HepG2 (cell line): Measurements from ENCODE around the gene DNLZ. TPM values are rescaled to one million over a fixed set of nuclear protein-coding genes. Genes with fewer than 3 reads are reported as not detected.

Experiments used
- ATAC-seq: fragments of 200-7000 bp; cut with Tn5 transposase; 3 replicates; pipeline ENCODE4 v1.9.1; 2020; ENCODE audit warnings: mild to moderate bottlenecking, moderate library complexity
- BruUV-seq: library from RNA; stranded (reverse); fragments of 400-500 nt; replicated peaks from 2 replicates; lab custom pipeline; 2021; lab: Mats Ljungman, UMichigan
- CTCF ChIA-PET: fragments of 300-600 bp; formaldehyde crosslinking; extraction: SDS; loops from one replicate; lab custom pipeline; 2021; ENCODE audit warnings: low total read pairs, inconsistent platforms, low intra/inter-chr PET ratio; lab: Yijun Ruan, JAX
- POLR2A ChIA-PET: fragments of 350-600 bp; sonication (Branson Sonifier 250); formaldehyde crosslinking; loops from one replicate; lab custom pipeline; 2020; ENCODE audit warnings: antibody characterized with exemption, inconsistent platforms; lab: Yijun Ruan, JAX
- DNase-seq: peaks from one replicate; pipeline ENCODE4 v3.0.0-alpha.2; 2015; ENCODE audit warnings: low spot score
- FAIRE-seq: peaks from 3 replicates; lab custom pipeline; 2011; peaks lifted over from hg19 to GRCh38; lab: Jason Lieb, UNC
- H2AFZ ChIP-seq: one replicate; pipeline ENCODE4 v1.6.1; 2011; ENCODE audit warnings: low read length, inconsistent platforms
- H3K27ac ChIP-seq: fragments of 300-600 bp; 3 replicates; pipeline ENCODE4 v1.8.0; 2011; ENCODE audit warnings: mixed run types, mild to moderate bottlenecking, mixed read lengths, low read length, inconsistent platforms; ENCODE audit not compliant: insufficient read depth; ENCODE audit errors: extremely low read length
- H3K27me3 ChIP-seq, 2 experiments: fragments of 200-600 bp in 1 of 2; 2 replicates in 1 of 2; 3 replicates in 1 of 2; pipeline versions ENCODE4 v1.6.0 to v1.8.0; 2011; ENCODE audit warnings: low read length in 2 of 2, mild to moderate bottlenecking in 2 of 2, moderate library complexity in 2 of 2, inconsistent platforms in 1 of 2; ENCODE audit not compliant: insufficient read depth in 2 of 2, control insufficient read depth in 1 of 2
- H3K36me3 ChIP-seq, 2 experiments: fragments of 200-600 bp in 1 of 2; replicated peaks in 1 of 2; 2 replicates in 1 of 2; 3 replicates in 1 of 2; pipeline versions ENCODE4 v1.5.1 to v1.8.0; 2011; ENCODE audit warnings: low read length in 2 of 2, inconsistent platforms in 1 of 2; ENCODE audit not compliant: insufficient read depth in 2 of 2, control insufficient read depth in 1 of 2
- H3K4me1 ChIP-seq: 2 replicates; pipeline ENCODE4 v1.5.1; 2012; ENCODE audit warnings: low read length, inconsistent platforms; ENCODE audit not compliant: insufficient read depth
- H3K4me2 ChIP-seq: 2 replicates; pipeline ENCODE4 v1.6.0; 2011; ENCODE audit warnings: low read depth, low read length, inconsistent platforms
- H3K4me3 ChIP-seq, 3 experiments: fragments of 200-600 bp in 1 of 3; sonication (generic), shearing (Covaris generic) in 1 of 3; replicated peaks in 1 of 3; 2 replicates each; pipeline ENCODE4 v1.5.1; 2011 to 2016; ENCODE audit warnings: low read length in 3 of 3, inconsistent platforms in 2 of 3, low read depth in 2 of 3, mild to moderate bottlenecking in 2 of 3, control low read depth in 1 of 3, mixed read lengths in 1 of 3; ENCODE audit not compliant: insufficient read depth in 1 of 3
- H3K79me2 ChIP-seq: one replicate; pipeline ENCODE4 v1.6.1; 2011; ENCODE audit warnings: low read length, inconsistent platforms; ENCODE audit not compliant: insufficient read depth
- H3K9ac ChIP-seq: 2 replicates; pipeline ENCODE4 v1.6.0; 2011; ENCODE audit warnings: mild to moderate bottlenecking, low read depth, low read length, inconsistent platforms; ENCODE audit not compliant: insufficient read depth
- H3K9me3 ChIP-seq: 2 replicates; pipeline ENCODE4 v1.5.1; 2012; ENCODE audit warnings: mild to moderate bottlenecking, low read length
- H4K20me1 ChIP-seq: 2 replicates; pipeline ENCODE4 v1.6.0; 2011; ENCODE audit warnings: inconsistent platforms, mild to moderate bottlenecking, low read length, moderate library complexity; ENCODE audit not compliant: insufficient read depth
- HNF4G ChIP-seq, 2 experiments: sonication (generic) in 1 of 2; formaldehyde crosslinking in 1 of 2; IDR thresholded peaks; 2 replicates each; pipeline versions ENCODE4 v1.4.0 to v1.6.1; 2011 to 2020; ENCODE audit warnings: borderline replicate concordance in 2 of 2, low read depth in 2 of 2, mild to moderate bottlenecking in 2 of 2, low read length in 1 of 2, missing genetic modification reagents in 1 of 2, moderate library complexity in 1 of 2
- KMT2B ChIP-seq: IDR thresholded peaks from 2 replicates; pipeline ENCODE4 v1.6.1; 2016; ENCODE audit warnings: missing genetic modification reagents, missing compliant biosample characterization
- PCBP2 ChIP-seq: fragments of 200-400 bp; formaldehyde crosslinking; optimal IDR thresholded peaks from 2 replicates; pipeline ENCODE3; 2018; ENCODE audit warnings: low read length, low read depth; ENCODE audit not compliant: poor library complexity, severe bottlenecking
- PHF21A ChIP-seq: sonication (generic); formaldehyde crosslinking; IDR thresholded peaks from 2 replicates; pipeline ENCODE4 v1.5.0; 2020; ENCODE audit warnings: mild to moderate bottlenecking, missing genetic modification reagents
- RNF2 ChIP-seq: fragments of 450-650 bp; conservative IDR thresholded peaks from 2 replicates; pipeline ENCODE4 v1.6.1; 2016; ENCODE audit warnings: low read depth
- ZFP37 ChIP-seq: sonication (generic); formaldehyde crosslinking; IDR thresholded peaks from 2 replicates; pipeline ENCODE4 v1.4.0; 2020; ENCODE audit warnings: missing genetic modification reagents, borderline replicate concordance
- ZMYM2 ChIP-seq: sonication (generic); formaldehyde crosslinking; IDR thresholded peaks from 2 replicates; pipeline ENCODE4 v1.8.0; 2022; ENCODE audit warnings: mild to moderate bottlenecking, missing genetic modification reagents
- ZNF354B ChIP-seq: sonication (generic); formaldehyde crosslinking; IDR thresholded peaks from 2 replicates; pipeline ENCODE4 v1.8.0; 2022; ENCODE audit warnings: mild to moderate bottlenecking, missing genetic modification reagents
- WGBS: methylation state at CpG from one replicate; pipeline ENCODE4 v1.1.6; 2017; ENCODE audit warnings: low lambda C conversion rate; 5-methylcytosine and 5-hydroxymethylcytosine counted together
- in situ Hi-C: cut with HindIII; loops from 2 replicates; pipeline ENCODE4 v1.10.0; 2017; ENCODE audit warnings: low pct_unique_long_range_greater_than_20kb; ENCODE audit not compliant: extremely low pct_ligation_motif_present
- intact Hi-C: fragments of 100-400 bp; cut with micrococcal nuclease; formaldehyde crosslinking; loops from one replicate; pipeline ENCODE4 v1.10.0; 2022; ENCODE audit not compliant: unreplicated experiment
- polyA plus RNA-seq, 8 experiments: library from polyadenylated mRNA; depleted of rRNA in 3 of 8; stranded (reverse) in 7 of 8; unstranded in 1 of 8; fragments of >200 nt; fragmentation: Illumina TruSeq in 4 of 8; extraction: Trizol in 4 of 8; gene quantifications; 2 replicates each; pipeline versions ENCODE4 v1.2.1 to v1.2.3, GENCODE V29; 2011 to 2016; ENCODE audit warnings: low read depth in 4 of 8, missing spikeins in 1 of 8, mixed read lengths in 1 of 8; ENCODE audit not compliant: insufficient read depth in 1 of 8
- total RNA-seq, 5 experiments: library from RNA; depleted of rRNA; stranded (reverse); fragments of >200 nt; fragmentation: Illumina TruSeq; extraction: Trizol; gene quantifications; 2 replicates each; pipeline ENCODE4 v1.2.3, GENCODE V29; 2016; ENCODE audit warnings: low read depth in 1 of 5
- TF ChIP-seq, protein P1 (sequence below): sonication (generic); formaldehyde crosslinking; IDR thresholded peaks from 2 replicates; pipeline ENCODE4 v1.4.0; 2020; ENCODE audit warnings: mild to moderate bottlenecking, missing genetic modification reagents, borderline replicate concordance
- TF ChIP-seq, protein P2 (sequence below): sonication (generic); formaldehyde crosslinking; IDR thresholded peaks from 2 replicates; pipeline ENCODE4 v1.5.0; 2020; ENCODE audit warnings: missing genetic modification reagents
- TF ChIP-seq, protein P3 (sequence below): sonication (generic); formaldehyde crosslinking; conservative IDR thresholded peaks from 2 replicates; pipeline ENCODE4 v1.8.0; 2022; ENCODE audit warnings: mild to moderate bottlenecking, moderate library complexity, missing genetic modification reagents

DNLZ gene
- total and polyA plus RNA-seq, 2 of the 13 experiments (the other 11 are each of a cell fraction or from before 2014, with no cell fraction given): 3.4 to 8.0 TPM

DNA sequence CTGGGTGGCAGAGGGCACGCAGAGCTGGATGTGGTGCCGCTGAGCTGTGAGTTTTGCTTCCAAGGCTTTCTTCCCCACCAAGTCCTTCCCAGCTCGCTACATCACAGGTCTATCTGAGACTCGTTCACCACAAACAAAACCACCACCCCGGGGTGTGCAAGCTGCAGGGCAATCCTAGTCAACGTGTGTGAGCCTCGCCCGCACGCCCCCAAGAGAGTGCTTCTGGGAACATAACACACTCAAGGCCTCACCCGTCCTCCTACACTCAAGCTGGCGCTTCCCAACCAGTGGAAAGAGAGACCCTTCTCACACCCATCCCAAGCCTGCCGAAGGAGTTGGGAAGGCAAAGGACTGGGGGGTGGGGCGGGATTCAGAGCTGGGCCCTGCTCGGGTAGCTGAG is 25.9 kb upstream of the DNLZ start:
- Histone ChIP-seq H3K79me2 (no peaks in the 10 kb centered on the region), H3K36me3 (peaks cover 19 to 68% of the 10 kb centered on the region in 2 experiments; a peak in 4 of 5 replicates), H3K9me3 (no peaks in the 10 kb centered on the region), H3K9ac (no peak overlapping the region), H3K4me2 (no peak overlapping the region), H2AFZ (no peak overlapping the region), H4K20me1 (no peaks in the 10 kb centered on the region), H3K27me3 (no peaks in the 10 kb centered on the region), H3K4me1 (no peaks in the 10 kb centered on the region), H3K4me3 (no peak overlapping the region), H3K27ac (no peak overlapping the region)
- POLR2A ChIA-PET: no interaction called here
- no peak for DNase-seq
- no peak for ATAC-seq
- WGBS: 97% methylated on average over 14 of the region's 14 CpGs
- no peak for TF ChIP-seq PCBP2
- no peak for FAIRE-seq
- CTCF ChIA-PET: no interaction called here
- intact Hi-C loops: no loop called here
- no TSS peak for BruUV-seq
- in situ Hi-C loops: no loop called here

DNA sequence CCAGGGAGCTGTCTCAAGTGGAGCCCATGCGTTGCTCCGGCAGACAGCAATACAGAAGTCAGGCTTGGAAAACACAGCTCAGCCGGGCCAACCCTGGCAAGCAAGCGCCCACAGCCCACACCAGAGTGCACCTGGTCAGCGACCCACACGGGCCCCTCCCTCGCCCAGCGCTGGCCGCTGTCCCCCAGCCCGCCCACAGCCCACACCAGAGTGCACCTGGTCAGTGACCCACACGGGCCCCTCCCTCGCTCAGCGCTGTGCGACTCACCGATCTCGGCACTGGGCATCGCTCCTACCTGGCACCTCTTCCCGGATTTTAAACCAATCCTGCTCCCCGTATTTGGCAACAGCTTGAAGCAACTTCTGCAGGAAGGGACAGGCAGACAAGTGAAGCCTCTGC is 23.7 kb upstream of the DNLZ start:
- FAIRE-seq (no peak), ATAC-seq (no peak), DNase-seq (no peak)
- POLR2A ChIA-PET: no interaction called here
- Histone ChIP-seq H3K4me3 (no peak overlapping the region), H3K4me1 (no peaks in the 10 kb centered on the region), H3K9ac (no peak overlapping the region), H3K36me3 (peaks cover 26 to 67% of the 10 kb centered on the region in 2 experiments; a peak in 4 of 5 replicates), H3K27ac (no peak overlapping the region), H4K20me1 (no peaks in the 10 kb centered on the region), H2AFZ (no peak overlapping the region), H3K4me2 (no peak overlapping the region), H3K9me3 (no peaks in the 10 kb centered on the region), H3K79me2 (no peaks in the 10 kb centered on the region), H3K27me3 (no peaks in the 10 kb centered on the region)
- TF ChIP-seq, protein P1, sequence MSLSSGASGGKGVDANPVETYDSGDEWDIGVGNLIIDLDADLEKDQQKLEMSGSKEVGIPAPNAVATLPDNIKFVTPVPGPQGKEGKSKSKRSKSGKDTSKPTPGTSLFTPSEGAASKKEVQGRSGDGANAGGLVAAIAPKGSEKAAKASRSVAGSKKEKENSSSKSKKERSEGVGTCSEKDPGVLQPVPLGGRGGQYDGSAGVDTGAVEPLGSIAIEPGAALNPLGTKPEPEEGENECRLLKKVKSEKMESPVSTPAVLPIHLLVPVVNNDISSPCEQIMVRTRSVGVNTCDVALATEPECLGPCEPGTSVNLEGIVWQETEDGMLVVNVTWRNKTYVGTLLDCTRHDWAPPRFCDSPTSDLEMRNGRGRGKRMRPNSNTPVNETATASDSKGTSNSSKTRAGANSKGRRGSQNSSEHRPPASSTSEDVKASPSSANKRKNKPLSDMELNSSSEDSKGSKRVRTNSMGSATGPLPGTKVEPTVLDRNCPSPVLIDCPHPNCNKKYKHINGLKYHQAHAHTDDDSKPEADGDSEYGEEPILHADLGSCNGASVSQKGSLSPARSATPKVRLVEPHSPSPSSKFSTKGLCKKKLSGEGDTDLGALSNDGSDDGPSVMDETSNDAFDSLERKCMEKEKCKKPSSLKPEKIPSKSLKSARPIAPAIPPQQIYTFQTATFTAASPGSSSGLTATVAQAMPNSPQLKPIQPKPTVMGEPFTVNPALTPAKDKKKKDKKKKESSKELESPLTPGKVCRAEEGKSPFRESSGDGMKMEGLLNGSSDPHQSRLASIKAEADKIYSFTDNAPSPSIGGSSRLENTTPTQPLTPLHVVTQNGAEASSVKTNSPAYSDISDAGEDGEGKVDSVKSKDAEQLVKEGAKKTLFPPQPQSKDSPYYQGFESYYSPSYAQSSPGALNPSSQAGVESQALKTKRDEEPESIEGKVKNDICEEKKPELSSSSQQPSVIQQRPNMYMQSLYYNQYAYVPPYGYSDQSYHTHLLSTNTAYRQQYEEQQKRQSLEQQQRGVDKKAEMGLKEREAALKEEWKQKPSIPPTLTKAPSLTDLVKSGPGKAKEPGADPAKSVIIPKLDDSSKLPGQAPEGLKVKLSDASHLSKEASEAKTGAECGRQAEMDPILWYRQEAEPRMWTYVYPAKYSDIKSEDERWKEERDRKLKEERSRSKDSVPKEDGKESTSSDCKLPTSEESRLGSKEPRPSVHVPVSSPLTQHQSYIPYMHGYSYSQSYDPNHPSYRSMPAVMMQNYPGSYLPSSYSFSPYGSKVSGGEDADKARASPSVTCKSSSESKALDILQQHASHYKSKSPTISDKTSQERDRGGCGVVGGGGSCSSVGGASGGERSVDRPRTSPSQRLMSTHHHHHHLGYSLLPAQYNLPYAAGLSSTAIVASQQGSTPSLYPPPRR: no peak
- TF ChIP-seq PHF21A (CRISPR knock-in tag) (no peak), ZNF354B (no peak), ZFP37 (no peak), ZMYM2 (no peak), RNF2 (no peak), HNF4G (IDR thresholded peaks at IDR 0.05; ENCODE audit: borderline replicate concordance, low read depth, low read length) (no peak), HNF4G (CRISPR knock-in tag; IDR thresholded peaks at IDR 0.05; ENCODE audit: borderline replicate concordance, low read depth) (no peak), KMT2B (CRISPR knock-in tag) (no peak)
- TF ChIP-seq, protein P2, sequence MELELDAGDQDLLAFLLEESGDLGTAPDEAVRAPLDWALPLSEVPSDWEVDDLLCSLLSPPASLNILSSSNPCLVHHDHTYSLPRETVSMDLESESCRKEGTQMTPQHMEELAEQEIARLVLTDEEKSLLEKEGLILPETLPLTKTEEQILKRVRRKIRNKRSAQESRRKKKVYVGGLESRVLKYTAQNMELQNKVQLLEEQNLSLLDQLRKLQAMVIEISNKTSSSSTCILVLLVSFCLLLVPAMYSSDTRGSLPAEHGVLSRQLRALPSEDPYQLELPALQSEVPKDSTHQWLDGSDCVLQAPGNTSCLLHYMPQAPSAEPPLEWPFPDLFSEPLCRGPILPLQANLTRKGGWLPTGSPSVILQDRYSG (CRISPR knock-in tag): no peak
- TF ChIP-seq, protein P3, sequence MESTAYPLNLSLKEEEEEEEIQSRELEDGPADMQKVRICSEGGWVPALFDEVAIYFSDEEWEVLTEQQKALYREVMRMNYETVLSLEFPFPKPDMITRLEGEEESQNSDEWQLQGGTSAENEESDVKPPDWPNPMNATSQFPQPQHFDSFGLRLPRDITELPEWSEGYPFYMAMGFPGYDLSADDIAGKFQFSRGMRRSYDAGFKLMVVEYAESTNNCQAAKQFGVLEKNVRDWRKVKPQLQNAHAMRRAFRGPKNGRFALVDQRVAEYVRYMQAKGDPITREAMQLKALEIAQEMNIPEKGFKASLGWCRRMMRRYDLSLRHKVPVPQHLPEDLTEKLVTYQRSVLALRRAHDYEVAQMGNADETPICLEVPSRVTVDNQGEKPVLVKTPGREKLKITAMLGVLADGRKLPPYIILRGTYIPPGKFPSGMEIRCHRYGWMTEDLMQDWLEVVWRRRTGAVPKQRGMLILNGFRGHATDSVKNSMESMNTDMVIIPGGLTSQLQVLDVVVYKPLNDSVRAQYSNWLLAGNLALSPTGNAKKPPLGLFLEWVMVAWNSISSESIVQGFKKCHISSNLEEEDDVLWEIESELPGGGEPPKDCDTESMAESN (CRISPR knock-in tag): no peak
- BruUV-seq: no TSS peak
- CTCF ChIA-PET: no interaction called here
- WGBS: 100% methylated on average over 11 of the region's 19 CpGs
- in situ Hi-C loops: no loop called here
- intact Hi-C loops: no loop called here
